ENCODE measurements around the gene CCL21.

The CCL21 gene

DNA sequence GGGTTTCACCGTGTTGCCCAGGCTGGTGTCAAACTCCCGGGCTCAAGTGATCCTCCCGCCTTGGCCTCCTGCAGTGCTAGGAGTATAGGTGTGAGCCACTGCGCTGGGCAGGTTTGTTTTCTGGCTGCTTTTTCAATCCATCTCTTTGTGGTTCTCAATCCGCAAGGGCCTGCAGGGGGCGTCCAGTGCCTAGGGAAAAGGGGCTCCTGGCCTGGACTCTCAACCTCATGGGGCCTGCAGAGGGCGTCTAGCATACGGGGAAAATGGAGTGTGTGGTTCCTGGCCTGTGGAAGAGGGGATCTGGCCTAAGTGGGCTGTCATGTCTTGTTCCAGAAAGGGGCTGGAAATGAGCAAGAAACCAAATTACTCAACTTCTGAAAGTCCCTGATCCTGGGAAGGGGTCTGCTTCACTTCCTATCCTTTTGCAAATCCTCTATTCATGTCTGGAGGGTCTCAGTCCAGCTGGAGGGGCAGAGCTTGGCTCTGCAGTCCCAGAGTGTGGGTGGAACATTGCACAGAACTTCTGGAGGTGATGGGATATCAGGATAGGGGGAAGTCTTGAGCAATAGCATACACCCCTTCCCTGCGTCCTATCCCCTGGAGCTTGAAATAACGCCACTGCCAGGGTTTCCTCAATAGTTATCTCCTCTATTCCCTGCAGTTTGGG, 34.8 kb downstream of the CCL21 start:
- peak; percentile 73 for DNase-seq (ENCODE audit: low spot score)
- FAIRE-seq = no peak

DNA sequence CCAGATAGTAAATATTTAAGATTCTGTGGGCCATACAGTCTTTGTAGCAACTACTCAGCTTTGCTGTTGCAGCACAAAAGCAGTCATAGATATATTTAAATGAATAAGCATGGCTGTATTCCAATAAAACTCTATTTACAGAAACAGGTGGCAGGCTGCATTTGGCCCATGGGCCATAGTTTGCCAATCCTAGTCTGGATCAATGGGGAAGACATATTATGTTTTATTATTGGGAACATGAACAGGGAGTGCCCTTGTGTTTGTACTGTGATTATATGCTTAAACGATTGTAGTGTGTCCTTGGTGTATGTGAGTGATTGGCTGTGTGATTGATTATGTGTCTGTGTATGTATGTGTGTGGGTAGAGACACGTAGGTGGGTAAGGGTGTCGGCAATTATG, 35.5 kb downstream of the CCL21 start:
- DNase-seq (ENCODE audit: low spot score) (no peak), FAIRE-seq (peak; percentile 52)

DNA sequence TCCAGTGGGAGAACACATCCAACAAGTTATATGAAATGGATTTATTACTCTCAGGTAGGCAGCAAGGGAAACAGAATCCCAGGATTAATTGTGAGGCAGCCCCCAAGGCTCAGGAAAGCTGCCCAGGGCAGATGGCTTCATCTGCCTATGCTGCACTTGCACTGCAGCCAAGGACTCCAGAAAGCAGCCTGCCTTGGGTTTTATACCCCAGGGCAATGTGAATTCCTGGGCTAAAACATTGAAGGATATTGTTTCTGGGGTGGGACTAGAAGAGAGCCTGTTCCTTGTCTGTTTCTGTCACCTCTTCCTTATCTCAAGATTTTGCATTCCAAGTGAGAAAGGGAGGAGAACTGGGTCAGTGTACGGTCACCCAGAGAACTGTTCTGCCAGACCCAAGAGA, 38.6 kb downstream of the CCL21 start:
- DNase-seq (ENCODE audit: low spot score) (no peak), FAIRE-seq (no peak)

DNA sequence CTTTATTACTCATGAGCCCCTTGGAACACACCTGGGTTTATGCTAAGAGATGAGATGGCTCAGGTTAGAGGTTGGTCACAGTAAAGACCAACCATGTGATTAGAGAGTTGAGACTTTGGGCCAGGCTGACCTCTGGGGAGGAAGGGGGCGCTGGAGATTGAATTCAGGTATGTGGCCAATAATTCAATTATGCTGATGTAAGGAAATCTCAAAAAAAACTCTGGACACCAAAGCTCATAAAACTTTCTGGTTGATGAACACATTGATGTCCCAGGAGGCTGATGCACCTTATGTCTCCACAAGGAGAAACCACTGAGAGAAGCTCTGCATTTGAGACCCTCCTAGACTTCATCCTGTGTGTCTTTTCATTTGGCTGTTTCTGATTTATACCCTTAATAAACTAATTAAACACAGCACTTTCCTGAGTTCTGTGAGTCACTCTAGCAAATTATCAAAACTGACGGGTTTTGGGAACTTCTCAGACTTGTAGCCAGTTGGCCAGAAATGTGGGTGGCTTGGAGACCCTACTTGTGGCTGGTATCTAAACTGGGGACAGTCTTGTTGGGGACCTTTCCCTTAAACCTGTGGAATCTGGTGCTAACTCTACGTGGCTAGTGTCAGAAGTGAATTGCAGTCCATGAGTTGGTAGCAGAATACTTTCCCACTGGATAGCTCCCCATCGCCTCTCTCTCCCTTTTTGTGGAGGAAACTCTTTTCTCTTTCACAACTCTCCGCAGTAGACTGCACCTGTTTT, 40.0 kb downstream of the CCL21 start:
- DNase-seq (ENCODE audit: low spot score) = no peak
- FAIRE-seq = no peak

DNA sequence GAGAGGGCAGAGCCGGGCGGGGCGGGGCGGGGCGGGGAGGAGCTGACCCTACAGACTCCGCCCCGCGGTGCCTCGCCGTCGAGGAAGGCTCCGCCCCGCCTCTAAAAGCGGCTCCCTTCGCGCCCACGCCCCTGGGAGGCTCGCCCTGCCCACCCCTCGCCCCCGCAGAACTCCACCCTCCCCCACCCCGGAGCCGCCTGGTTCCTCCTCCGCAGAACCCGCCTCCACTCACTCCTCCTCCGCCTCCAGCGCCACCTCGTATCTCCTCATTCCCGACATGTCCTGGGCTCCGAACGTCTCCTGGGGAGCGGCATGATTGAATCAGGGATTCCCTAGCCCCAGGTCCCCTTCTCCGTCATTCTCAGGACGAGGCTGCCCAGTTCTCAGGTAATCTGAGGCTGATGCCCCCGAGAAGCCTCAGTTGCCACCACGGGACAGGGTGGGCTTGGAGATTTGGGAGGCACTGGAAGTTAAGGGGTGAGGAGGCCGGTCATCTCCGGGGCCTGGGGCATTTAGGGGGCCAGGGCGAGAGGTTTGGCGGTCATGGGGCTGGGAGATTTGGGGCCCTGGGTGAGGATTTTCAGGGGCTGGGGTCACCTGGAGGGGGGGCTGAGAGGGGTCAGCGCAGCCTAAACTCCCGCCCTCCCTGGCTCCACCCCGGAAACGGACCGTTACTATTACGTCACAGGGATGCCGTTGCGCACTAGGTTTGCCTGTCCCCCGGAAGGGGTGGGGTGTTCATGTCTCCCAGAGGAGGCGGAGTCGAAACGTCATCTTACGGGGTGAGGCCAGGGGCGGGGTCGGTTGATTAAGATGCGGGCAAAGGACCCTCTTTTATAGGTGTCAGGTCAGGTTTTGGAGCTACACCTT, 44.3 kb downstream of the CCL21 start:
- DNase-seq (ENCODE audit: low spot score) = peak; percentile 98
- FAIRE-seq = peak; percentile 98

DNA sequence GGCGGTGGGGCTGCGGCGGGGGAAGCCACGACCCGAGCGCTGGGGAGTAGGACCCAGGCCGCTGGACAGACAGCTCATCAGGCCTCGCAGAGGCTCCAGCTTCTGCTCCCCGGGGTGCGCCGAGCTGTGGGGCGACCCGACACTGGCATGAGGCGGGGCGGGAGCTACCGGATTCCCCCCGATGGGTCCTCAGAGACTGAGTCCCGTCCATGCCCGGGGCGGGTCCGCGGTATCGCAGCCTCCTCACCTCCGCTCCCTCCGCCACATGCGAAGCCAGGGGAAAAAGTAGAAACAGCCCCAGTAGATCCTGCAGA, 44.9 kb downstream of the CCL21 start:
- no peak for FAIRE-seq
- no peak for DNase-seq (ENCODE audit: low spot score)

DNA sequence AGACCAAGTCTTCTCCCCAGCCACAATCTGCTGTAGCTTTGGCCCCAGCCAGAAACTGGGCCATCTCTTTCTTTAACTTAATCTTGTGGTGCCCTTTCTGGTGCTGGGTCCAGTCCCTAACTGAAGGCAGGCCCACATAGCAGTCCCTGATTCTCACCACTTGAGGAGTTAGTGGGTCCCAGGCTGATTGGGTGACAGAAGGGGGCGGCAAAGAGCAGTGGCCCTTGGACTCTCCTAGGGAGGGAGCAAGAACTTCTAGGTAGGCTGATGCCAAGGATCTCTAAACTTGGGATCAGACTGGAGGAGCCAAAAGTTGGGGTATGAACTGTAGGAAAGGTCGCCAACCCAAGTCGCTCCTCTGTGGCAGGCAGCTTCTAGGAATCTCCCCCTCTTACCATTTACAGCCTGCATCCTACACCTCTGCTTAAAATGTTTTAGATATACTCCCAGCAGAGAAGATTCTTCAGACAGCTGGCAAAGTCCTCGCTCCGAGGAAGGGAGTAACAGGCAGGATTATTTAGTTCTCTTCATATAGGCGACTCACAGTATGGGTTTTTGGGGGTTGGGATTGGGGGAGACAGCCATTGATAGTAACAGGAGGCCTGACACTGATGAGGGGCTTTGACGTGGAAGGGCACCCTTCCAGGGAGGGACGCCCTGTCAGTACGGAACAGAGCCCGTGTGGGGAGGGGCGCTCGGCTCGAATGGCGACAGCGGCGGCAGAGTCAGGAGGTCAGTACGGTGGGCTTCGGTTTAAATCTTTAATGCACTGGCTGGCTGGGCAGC, 45.5 kb downstream of the CCL21 start:
- DNase-seq (ENCODE audit: low spot score) = peak; percentile 77
- no peak for FAIRE-seq

DNA sequence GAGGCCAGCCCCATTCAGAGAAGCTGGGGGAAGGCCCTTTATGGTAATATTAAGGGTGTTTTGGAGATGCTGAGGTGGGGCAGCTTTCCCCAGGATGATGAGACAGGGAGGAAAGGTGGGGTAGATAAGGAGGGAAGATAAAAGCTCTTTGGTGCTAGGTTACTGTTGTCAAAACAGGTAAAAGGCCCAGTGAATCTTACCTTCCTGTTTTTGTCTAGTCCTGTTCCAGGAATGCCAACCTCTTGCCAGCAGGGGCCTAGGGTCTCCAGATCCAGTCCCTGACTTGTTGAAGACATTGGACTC, 46.7 kb downstream of the CCL21 start:
- FAIRE-seq = no peak
- DNase-seq (ENCODE audit: low spot score) = no peak

DNA sequence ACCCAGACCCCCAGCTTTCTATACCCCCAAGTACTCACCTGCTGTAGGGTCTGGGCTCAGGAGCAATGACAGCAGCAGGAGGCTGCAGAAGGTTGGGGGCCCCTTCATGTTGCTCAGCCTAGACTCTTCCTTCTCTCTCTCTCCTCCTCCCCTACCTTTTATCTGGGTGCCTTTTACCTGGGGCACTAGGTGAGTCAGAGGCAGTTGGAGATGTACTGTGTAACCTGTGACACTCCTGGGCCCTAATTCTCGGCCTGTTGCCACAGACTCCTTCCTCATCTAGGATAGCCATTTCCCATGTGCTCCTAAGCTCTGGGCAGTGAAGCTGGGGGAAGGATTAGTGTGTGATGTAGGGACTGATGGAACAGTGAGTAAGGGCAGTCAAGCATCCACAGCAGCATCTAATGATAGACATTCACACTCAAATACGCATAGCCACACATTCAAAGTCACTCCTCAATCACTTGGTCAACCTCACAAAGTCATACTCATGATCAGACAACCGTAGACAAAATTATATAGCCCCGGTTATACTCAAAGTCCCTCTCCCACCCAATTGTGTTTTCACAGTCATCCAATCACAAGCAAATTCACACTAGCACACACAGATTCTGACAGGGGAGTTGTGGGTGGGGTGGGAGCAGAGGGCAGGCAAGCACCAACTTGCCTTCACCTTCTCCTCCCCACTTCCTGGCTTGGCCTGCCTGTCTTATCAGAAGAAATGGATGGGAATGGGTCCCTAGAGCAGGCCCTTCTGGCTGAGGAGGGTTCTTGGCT, 47.2 kb downstream of the CCL21 start, which contains the start of gene CCL27:
TSS of gene CCL27 (minus strand) at position 132 of the 777 bp plus-strand sequence. CDS start at position 108, 24 bp downstream.
- DNase-seq (ENCODE audit: low spot score) = no peak
- no peak for FAIRE-seq

DNA sequence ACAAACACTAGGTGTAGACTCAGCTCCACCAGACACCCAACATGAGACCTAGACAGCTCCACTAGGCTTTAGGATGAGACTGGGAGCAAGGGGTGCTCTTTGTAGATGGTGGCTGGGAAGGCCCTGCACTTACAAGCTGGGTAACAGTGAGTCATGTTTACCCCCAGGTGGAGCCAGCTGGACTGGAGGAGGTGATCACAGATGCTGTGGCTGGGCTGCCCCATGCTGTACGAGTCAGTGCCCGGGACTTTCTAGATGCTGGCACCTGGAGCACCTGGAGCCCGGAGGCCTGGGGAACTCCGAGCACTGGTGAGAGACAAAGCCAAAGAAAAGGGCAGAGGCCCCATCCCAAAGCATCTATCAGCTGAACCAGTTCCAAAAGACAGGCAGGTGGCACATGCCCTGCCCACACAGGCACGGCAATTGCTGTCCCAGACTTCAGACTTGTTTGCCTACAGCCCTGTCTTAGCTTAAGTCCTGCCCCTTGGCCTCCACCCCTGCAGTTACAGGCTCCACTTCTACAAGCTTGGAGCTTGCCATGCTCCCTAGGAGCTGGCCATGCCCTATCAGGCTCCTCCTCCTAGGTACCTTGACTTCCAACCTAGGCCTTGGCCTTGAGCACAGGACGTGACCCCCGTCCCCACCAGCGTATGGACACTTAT, 50.2 kb downstream of the CCL21 start:
- no peak for DNase-seq (ENCODE audit: low spot score)
- peak; percentile 48 for FAIRE-seq

All from urothelium cell line (cell line).